GM06990 (cell line): Measurements from ENCODE around the gene IFI27L1.
"Not testable (repeated sequence)": the region's sequence is repeated elsewhere in the genome, so short reads cannot be mapped to it uniquely, and the experiment has no call there.

Experiments used
- DNase-seq: peaks from one replicate; pipeline ENCODE4 v3.0.0-alpha.2; 2011; ENCODE audit not compliant: insufficient read length; ENCODE audit errors: extremely low read depth
- H3K27me3 ChIP-seq: replicated peaks from 2 replicates; pipeline ENCODE4 v1.6.0; 2011; ENCODE audit warnings: low read length; ENCODE audit not compliant: control insufficient read depth, insufficient read depth
- H3K36me3 ChIP-seq: 2 replicates; pipeline ENCODE4 v1.5.1; 2011; ENCODE audit warnings: low read length; ENCODE audit not compliant: control insufficient read depth, insufficient read depth
- H3K4me3 ChIP-seq: replicated peaks from 2 replicates; pipeline ENCODE4 v1.5.1; 2011; ENCODE audit warnings: low read depth, mild to moderate bottlenecking, control low read depth, low read length
- TF ChIP-seq, protein P1 (sequence below): IDR thresholded peaks from 2 replicates; pipeline ENCODE4 v1.5.1; 2011; ENCODE audit warnings: low read length, control low read depth, mild to moderate bottlenecking, inconsistent platforms; ENCODE audit not compliant: insufficient read depth, poor library complexity, severe bottlenecking

The IFI27L1 gene

GRCh38 chr14:94062344-94062940, 18.7 kb upstream of the IFI27L1 start:
- no peaks in the 10 kb centered on the region for H3K27me3 ChIP-seq
- TF ChIP-seq, protein P1, sequence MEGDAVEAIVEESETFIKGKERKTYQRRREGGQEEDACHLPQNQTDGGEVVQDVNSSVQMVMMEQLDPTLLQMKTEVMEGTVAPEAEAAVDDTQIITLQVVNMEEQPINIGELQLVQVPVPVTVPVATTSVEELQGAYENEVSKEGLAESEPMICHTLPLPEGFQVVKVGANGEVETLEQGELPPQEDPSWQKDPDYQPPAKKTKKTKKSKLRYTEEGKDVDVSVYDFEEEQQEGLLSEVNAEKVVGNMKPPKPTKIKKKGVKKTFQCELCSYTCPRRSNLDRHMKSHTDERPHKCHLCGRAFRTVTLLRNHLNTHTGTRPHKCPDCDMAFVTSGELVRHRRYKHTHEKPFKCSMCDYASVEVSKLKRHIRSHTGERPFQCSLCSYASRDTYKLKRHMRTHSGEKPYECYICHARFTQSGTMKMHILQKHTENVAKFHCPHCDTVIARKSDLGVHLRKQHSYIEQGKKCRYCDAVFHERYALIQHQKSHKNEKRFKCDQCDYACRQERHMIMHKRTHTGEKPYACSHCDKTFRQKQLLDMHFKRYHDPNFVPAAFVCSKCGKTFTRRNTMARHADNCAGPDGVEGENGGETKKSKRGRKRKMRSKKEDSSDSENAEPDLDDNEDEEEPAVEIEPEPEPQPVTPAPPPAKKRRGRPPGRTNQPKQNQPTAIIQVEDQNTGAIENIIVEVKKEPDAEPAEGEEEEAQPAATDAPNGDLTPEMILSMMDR = no peak
- no peak overlapping the region for H3K4me3 ChIP-seq
- no peak for DNase-seq
- H3K36me3 ChIP-seq = peaks cover 19% of the 10 kb centered on the region

DNA sequence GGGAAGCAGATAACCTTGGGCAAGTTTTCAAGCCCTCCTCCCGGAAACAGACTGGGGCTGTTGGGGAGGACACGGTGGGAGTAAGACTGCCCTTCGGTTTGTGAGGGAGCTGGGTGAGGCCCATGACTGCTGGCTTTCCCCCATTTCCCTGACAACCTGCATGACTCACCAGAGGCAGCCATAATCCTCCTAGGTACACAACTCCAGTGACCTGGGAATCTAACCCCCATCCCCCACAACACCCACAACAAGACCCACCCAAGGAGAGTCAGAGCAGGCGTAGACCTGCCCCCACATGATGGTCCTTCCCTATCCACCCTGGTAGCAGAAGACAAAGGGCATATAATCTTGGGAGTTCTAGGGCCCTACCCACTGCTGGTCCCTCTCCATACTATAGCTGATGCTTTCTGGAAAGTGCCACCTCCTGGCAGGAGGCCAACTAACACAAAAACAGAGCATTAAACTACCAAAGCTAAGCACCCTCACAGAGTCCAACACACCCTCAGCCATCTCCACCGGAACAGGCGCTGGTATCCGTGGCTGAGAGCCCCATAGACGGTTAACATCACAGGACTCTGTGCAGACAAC, 14.9 kb upstream of the IFI27L1 start:
- no peaks in the 10 kb centered on the region for H3K27me3 ChIP-seq
- TF ChIP-seq, protein P1 = no peak
- H3K36me3 ChIP-seq = peaks cover 6% of the 10 kb centered on the region
- no peak overlapping the region for H3K4me3 ChIP-seq
- no peak for DNase-seq

GRCh38 chr14:94072076-94072475, 9.0 kb upstream of the IFI27L1 start:
- not testable (repeated sequence) for H3K27me3 ChIP-seq, DNase-seq, H3K36me3 ChIP-seq, H3K4me3 ChIP-seq

GRCh38 chr14:94074534-94074933, 6.6 kb upstream of the IFI27L1 start:
- H3K36me3 ChIP-seq = peaks cover 1% of the 10 kb centered on the region
- no peak overlapping the region for H3K4me3 ChIP-seq
- H3K27me3 ChIP-seq = no peaks in the 10 kb centered on the region
- no peak for DNase-seq
- TF ChIP-seq, protein P1 = no peak

DNA sequence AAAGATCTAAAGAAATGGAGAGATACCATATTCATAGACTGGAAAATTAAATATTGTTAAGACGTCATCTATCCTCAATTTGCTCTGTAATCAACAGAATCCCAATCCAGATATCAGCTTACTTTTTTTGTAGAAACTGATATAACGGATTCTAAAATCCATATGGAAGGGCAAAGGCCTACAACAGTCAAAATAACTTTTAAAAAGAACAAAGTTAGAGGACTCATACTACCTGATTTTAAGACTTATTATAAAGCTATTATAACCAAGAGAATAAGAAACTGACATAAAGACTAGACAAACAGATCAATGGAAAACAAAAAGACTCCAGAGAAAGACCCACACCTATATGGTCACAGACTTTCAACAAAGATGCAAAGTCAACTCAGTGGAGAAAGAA, 6.1 kb upstream of the IFI27L1 start:
- peaks cover 1% of the 10 kb centered on the region for H3K36me3 ChIP-seq
- no peaks in the 10 kb centered on the region for H3K27me3 ChIP-seq
- H3K4me3 ChIP-seq = no peak overlapping the region
- no peak for DNase-seq
- TF ChIP-seq, protein P1 = no peak

- no peak for DNase-seq
- peaks cover 1% of the 10 kb centered on the region for H3K36me3 ChIP-seq
- TF ChIP-seq, protein P1 = no peak
- H3K27me3 ChIP-seq = no peaks in the 10 kb centered on the region
- no peak overlapping the region for H3K4me3 ChIP-seq
Observed at GRCh38 chr14:94077111-94077821, 3.8 kb upstream of the IFI27L1 start.
